EH (cell line): ENCODE results near the gene TMC2.
"Not testable (repeated sequence)": the region's sequence is repeated elsewhere in the genome, so short reads cannot be mapped to it uniquely, and the experiment has no call there.

Experiments
- DNase-seq: peaks from one replicate; pipeline ENCODE4 v3.0.0-alpha.2; 2015; ENCODE audit warnings: low read depth

TMC2 gene

DNA sequence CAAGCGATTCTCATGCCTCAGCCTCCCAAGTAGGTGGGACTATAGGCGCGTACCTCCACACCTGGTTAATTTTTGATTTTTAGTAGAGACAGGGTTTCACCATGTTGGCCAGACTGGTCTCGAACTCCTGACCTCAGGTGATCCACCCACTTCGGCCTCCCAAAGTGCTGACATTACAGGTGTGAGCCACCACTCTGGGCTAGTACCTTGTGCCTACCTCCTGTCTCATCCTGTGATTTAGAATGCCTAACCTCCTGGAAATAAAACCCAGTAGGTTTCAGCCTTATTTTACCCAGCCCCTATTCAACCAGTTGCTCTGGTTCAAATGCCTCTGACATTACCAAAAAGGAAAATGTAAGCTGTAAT is 10.2 kb upstream of the TMC2 start:
- DNase-seq, result not testable (repeated sequence)

DNA sequence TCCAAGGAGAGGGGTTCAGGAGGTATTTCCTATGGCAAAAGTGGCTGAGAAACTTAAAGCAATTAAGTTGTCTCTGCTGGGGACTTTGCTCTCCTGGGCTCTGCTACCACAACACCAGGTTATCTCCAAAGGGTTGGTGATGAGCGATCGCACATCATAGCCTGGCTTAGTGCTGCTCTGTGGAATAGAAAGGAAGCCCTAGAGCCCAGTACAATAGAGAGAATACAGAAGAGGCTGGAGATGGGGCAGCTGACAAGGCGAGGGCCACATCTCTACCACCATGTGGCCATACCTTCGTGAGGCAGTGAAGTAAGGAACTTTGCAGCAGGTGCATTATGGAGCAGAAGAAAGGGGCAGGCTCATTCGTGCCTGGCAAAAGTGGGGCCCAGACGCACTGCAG is 8.6 kb upstream of the TMC2 start:
- no peak for DNase-seq

DNA sequence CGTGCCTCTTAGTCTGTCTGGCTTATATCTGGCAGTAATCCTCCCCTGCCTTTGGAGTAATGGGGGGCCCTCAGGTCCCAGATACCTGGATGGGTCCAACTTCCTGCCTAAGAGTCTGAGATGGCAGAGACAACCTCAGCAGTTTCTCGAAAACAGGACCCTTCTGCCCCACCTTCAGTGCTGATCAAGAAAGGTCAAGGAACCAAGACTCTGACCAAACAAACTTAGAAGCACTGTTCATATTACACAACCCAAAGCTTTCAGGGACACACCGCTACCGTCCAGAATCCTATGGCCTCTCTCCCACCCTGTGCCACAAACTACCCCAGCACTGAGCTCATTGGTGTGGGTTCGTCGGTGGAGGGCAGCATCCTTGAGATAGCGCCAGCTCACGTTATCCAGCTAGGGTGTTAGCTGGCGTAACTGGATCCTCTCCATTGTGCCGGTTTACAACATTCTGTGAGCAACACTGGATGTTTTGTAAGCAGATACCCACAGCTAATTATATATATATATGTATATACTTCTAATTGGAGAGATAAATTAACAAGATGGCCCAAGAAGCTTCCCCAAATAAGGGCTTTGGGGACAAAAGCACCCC is 7.6 kb upstream of the TMC2 start:
- no peak for DNase-seq

DNA sequence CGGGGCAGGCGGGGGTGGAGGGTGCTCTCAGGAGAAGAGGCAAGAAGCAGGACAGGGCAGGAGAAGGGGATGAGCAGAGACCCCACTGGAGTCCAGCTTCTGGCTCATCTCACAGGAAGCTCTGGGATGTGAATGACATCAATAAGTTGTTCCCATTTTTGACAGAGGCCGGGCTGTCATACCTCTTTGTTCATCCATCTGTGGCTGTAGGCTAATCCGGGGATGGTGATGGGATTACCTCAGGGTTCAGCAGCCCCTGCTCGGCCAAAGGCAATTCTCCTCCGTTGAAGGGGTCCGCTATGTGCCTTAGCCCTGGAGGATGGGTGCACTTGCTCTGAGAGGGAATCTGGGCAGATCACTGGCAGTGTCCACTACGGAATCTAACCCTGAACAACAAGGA is 3.3 kb upstream of the TMC2 start:
- no peak for DNase-seq

DNA sequence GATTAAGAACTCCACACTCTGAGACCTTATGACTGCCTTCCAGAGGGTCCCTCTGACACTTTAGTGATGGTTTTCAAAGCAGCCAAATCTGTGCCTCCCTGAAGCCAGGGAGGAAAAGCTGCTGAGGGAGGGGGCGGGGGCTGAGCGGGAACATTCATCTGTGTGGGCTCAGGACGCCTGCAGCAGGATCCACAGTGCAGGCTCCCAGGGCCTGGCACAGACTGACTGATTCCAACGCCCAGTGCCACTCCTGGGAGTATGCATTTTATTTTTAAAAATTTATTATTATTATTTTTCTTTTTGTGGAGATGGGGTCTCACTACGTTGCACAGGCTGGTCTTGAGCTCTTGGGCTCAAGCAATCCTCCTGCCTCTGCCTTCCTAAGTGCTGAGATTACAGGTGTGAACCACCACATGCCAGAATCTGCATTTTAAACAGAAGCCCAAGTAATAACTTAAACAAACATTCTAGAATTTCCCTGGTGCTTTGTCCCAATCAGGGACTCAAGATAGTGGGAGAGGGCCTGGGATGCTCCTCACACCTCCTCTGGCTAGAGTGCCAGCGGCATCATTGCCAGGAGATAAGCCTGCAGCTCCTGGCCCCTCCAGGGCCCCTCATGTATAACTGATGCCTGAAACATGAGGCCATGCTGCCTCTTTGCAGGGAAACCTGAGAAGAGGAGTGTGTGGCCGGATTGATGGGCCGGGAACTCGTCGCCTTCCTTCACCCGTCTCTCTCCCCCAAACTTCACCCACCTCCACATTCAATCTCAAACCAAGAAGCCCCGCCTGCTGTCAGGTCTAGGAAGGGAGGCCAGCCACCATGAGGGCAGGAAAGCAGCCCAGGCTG is 438 bp upstream of the TMC2 start:
- DNase-seq, result no peak

DNA sequence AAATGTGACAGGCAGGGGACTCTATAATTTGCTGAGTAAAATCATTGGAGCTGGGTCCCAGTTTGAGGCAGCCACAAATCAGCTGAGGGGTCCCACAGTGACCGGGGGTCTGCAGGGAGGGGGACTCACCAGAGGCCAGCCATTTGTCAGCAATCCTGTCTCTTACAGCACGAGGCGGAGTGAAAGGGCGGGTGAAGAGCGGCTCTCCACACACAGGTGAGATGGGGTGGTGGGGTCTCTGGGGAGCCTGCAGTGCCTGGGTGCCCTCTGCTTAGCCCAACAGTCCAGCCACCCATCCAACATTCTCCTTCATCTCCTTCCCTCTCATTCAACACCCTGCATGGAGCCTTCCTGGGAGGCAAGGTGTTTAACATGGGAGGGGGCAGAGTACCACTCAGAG is 728 bp downstream of the TMC2 start:
- DNase-seq, result no peak

DNA sequence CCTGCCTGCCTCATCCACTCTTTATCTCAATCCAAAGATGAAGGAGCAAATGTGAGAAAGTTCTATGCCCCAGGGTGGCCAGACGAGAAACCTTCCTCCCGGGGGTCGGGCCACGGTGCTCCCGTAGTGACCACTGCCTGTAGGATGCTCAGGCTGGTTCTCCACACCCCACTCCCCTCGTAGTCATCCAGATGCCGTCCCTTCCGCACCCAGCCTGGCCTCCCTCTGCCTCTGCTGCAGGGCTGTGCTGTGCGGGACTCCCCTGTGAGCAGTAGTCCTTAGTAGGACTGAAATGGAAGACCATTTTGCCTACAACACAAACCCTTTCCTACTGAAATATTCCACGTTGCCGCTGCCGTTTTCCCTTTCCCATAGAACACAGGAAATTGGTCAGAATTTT is 2.0 kb downstream of the TMC2 start:
- no peak for DNase-seq

DNA sequence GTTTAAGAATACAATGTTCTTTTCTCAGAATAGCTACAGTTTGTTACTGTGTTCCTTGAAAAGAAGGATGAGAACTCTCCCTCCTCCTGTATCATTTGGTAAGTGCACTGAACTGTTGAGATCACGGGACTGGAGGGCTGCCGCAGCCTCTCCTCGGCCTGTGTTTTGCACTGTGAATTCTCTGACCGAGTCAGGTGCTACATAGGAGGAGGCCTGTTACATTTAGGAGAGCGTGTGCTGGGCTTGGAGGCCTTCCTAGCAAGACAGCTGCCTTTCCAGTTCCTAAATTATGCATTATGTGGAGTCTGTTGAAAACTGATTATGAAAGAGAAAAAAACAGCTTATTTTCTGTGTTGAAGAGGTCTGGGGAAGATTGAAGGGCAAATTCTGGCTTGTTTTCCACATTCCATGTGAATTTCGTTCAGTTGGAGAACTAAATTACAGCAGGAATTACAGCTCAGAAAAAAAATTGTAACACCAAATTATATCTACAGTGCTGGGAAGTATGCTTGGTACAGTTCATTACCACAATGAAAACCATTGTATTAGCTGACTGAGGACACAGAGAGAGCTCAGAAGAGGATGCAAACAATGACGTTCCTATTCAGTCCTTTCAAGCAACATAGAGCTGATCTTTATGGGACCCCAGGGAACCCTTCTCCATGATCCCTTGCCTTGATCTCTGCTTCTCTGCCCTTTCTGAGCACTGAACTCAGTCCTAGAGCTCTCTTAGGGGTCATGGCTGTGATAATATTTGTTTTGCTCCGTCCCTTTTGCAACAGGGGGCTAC is 2.8 kb downstream of the TMC2 start:
- DNase-seq, result no peak

DNA sequence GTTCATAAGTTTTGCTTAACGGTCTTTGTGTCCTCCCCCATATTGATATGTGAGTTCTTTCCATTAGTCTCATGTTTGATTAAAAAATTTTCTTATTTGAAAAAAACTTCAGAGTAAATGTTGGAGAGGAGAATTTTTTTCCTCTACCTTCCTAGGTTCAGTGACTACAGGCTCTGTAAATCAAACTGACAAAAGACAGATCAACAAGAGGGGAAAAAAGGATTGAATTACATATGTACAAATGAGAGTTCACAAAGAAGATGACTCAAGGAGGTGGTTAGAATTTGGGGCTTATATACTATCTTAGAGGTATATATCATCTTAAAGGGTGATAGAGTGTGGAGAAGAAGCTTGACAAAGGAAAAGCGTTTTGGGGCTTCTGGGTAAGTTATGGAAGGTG is 5.6 kb downstream of the TMC2 start:
- DNase-seq, result no peak

DNA sequence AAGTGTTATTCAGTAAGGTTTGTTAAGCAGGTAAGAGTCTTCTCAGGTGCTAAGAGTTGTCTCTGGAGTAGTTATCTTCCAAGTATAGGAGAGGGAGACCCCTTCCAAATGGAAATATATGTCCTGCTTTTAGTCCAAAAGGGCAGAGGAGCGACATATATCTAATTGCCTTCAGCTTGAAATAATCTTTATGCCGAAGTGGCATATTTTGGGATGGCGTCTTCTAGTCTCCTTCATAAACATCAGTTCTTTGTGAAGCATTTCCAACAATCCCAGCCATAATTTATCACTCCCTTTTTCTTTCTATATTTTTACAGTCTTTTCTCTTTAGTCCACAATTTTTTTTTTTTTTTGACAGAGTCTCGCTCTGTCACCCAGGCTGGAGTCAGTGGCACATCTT is 6.0 kb downstream of the TMC2 start:
- no peak for DNase-seq

DNA sequence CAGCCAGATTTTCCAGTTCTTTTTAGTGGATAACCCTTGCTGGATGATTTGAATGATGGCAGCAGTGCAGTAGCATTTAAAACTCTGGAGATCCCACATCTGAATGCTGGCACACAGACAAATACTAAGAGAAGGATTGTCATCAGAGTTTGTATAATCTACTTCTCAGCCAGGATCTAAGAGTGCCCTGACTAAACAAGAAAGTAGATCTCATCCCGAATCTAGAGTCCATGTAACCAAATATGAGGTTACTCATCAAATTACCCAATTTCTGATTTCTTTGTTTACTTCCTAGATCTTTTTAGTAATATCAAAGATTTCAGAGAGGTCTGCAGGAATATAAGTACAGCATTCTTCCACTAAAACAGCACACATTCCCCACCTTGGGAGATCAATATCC is 7.8 kb downstream of the TMC2 start:
- DNase-seq, result no peak

DNA sequence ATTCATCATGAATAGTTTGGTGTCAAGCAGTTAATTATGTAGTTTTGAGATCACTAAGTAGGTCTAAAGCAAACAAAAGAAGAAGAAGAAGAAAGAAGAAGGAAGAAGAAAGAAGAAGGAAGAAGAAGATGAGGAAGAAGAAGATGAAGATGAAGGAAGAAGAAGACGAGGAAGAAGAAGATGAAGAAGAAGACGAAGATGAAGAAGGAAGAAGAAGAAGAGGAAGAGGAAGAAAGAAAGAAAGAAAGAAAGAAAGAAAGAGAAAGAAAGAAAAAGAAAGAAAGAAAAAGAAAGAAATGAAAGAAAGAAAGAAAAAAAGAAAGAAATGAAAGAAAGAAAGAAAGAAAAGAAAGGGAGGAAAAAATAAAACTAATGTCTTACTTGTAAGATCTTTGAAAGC is 9.2 kb downstream of the TMC2 start:
- DNase-seq, result no peak

DNA sequence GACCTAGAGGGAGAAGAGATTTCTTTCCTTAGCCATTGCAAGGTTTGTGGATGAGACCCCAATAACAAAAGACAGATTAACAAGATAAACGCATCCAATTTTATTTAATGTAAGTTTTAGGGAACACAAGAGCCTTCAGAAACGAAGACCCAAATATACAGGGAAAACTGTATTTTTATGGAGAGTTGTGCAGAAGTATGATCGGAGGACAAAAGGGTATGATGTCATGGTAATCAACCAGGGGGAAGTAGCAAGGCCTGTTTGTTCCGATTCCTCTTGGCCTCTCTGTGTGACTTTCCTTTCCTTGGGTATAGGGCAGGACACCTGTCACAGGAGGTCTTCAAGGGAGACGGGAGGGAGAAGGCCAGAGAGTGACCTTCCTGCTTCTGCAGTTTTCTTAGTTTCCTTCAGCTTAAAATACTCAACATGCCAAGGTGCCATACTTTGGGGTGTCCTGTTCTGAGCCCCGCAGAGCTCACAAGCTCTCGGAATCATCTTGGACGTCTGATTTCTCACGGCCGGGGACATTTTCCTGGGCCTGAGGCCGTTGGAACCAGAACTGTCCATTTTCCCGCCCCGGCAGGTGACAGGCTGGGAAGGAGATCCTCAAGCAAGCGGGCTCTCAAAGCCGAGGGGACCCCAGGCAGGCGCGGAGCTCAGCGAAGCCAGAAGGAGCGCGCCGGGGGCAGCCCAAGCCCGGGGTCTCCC is 21.7 kb downstream of the TMC2 start:
- no peak for DNase-seq

DNA sequence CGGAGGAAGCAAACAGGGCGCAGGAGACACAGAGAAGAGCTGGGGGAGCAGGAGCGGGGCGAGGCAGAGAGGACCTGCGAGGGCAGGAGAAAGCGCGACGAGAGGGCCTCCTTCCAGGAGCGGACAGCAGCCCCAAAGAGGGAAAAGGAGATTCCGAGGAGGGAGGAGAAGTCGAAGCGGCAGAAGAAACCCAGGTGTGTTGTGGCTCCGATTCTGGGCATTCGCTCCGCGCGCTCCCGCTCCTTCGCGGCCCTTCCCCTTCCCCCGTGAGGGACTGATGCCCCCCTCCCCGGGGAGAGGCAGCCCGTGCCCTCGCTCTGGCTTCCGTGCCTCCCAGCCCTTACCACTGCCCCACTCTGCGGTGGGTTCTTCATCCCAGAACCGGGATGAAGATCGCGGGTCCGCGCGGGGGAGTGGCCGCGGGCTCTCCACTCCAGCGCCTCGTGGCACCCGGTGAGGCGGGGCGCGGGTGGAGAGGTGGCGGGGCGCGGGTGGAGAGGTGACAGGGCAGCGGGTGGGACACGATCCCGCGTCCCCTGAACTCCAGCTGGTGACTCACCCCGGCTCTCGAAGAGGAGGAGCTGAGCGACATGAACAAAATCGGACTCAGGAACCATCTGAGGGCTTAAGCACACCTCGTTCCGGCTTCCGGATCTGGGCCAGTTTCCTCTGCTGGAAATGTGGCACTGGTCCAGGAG is 22.4 kb downstream of the TMC2 start:
- DNase-seq, result peak; percentile 9

DNA sequence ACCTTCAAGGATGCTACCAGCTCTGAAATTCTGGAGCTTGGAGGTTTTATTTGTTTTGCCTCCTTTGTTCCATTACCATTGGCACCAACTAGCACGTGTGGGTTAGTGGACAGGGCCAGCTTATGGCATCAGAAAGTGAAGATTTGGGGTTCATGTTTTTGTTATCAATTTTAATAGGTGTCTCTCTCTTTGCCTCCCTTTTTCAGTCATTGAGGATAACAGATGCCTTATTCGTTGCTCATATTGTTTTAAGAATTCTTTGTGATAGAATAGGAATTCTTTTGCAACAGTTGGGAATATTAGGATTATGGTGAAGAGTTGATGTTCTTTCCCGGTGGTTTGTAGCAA is 22.9 kb downstream of the TMC2 start:
- DNase-seq, result no peak

DNA sequence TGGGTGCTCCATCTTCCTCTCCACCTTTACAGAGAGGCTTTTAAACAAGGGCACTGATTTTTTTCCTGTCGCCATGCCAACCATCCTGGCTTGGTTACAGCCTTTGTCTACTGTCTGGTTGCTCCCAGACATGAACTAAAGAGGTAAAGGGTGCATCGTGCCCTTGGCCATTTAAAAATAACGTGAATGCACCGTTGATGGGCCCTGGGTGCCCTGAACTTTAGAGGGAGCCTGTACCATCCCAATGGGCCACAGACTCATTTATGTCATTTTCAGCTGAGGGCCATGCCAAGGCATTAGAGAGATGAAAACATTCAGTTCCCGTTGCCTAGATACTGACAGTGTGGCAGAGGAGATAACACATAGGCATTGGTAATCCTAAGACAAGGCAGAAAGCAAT is 23.3 kb downstream of the TMC2 start:
- no peak for DNase-seq

DNA sequence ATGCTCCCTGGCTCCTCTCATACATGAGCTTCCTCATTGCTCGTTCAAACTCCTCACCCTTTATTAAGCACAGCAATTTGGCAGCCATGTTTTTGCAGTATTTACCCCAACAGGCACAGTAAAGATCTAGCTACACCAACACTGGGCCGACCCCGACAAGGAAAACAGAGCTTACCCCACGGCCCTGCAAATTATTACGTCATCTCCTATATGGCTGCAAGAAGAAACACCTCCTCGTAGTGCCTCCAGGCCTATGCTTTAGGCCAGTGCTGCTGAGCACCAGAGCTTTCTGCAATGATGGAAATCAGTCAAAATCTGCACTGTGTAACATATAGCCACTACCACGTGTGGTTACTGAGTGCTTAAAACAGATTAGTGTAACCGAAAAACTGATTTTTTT is 26.7 kb downstream of the TMC2 start:
- no peak for DNase-seq

DNA sequence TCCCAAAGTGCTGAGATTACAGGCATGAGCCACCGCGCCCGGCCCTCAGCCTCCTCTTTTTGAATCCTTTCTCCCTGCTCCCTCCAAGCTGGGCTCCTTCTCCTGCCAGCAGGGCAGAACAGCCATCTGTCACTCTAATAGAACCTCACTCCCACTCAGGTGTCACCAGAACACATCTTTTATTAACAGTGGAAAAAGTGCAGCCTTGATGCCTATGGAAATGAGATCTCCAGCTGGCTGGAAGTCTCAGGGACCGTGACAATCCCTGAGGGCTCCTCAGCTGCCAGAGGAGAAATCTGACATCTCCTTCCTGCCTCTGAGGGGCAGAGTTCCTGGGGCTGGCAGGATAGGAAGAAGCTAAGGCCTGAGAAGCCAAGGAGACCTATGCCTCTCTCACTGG is 28.0 kb downstream of the TMC2 start:
- no peak for DNase-seq

DNA sequence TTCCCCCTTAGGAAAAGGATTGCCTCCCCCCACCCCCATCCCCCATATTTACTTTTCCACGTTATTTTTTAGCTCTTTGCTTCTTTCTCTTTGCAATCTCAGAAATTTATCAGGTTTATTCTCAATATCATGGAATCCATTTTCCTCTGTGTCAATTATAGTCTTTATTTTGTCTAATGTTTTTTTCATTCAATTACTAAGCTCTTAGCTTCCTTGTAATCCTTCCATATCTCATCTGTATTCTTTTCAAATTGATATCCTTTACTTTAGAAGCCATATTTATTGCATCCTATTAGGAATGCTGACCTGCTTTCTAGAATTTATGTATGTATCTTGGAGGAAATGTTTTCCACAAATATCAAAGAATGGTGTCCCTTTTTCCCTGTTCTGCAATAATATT is 39.3 kb downstream of the TMC2 start:
- no peak for DNase-seq

DNA sequence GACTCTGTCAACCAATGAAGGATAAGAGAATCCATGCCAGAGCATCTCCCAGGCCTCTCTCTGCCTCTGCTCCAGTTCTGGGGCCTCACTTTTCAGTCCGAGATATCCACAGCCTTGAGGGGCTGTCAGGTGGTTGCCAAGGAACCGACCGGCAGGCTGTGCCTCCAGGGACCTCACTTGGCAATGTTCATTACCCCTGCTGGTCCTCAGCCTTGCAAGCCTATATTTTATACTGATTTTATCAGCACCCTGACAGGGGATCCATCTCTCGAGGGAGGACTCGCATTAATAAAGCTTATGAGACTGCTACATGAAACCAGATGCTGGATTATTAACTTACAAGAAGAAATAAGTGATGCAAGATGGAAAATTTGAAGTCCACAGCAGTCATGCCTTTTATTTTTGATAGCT is 39.9 kb downstream of the TMC2 start:
- DNase-seq, result no peak

DNA sequence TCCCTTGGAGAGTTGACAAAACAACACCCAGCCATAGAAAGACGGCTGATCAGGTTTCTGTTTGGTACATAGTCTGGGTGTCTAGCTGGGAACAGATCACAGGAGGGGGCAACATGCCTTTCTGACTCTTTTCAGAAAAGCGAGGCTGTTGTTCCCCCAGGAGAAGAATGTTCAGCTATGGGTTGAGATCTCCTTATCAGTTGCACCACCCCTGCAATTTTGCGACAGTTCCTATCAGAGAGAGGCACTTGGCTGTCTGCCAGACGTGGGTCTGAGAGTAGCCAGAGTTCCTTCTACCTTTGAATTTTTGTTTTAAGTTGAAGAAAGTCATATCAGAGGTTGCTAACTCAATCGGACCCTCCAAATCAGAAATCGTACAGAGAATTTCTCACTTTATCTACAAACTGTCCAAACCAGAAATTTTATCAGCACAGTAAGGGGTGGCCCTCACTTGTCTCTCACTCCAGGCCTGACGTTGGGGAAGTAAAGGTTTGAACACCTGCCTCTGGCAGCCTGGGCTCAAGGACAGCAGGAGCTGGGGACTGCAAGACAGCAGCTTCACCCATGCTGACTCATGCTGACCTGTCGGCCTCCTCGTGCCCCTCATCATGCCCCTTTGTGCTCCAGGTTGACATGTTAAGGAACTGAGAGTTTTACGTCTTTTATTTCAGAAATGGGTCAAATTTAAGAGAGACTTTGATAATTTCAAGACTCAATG is 42.3 kb downstream of the TMC2 start:
- DNase-seq, result no peak
